H9 (cell line): ENCODE data around the gene TXNDC5. TPM values are rescaled to one million over a fixed set of nuclear protein-coding genes. Genes with fewer than 3 reads are reported as not detected.
A peak's percentile ranks its signal among the peaks of the same experiment; 100 is the strongest.
"Not testable (repeated sequence)": the region's sequence is repeated elsewhere in the genome, so short reads cannot be mapped to it uniquely, and the experiment has no call there.

ENCODE experiments used
- DNase-seq: peaks from one replicate; pipeline ENCODE4 v3.0.0-alpha.2; 2017
- H2AFZ ChIP-seq: one replicate; pipeline ENCODE4 v1.6.1; 2013; ENCODE audit warnings: mild to moderate bottlenecking, low read length, control low read depth, moderate library complexity
- H2AK5ac ChIP-seq: 2 replicates; pipeline ENCODE4 v1.6.1; 2013; ENCODE audit warnings: low read length, control low read depth, mixed read lengths; ENCODE audit not compliant: insufficient read length
- H2BK120ac ChIP-seq: one replicate; pipeline ENCODE4 v1.6.1; 2013; ENCODE audit warnings: low read depth, mild to moderate bottlenecking, low read length, control low read depth, inconsistent platforms; ENCODE audit not compliant: poor library complexity, severe bottlenecking
- H2BK12ac ChIP-seq: 2 replicates; pipeline ENCODE4 v1.6.1; 2013; ENCODE audit warnings: low read length, control low read depth, mixed read lengths, low read depth; ENCODE audit not compliant: insufficient read length
- H2BK15ac ChIP-seq: 2 replicates; pipeline ENCODE4 v1.6.1; 2013; ENCODE audit warnings: low read depth, low read length, control low read depth
- H2BK20ac ChIP-seq: one replicate; pipeline ENCODE4 v1.6.1; 2013; ENCODE audit warnings: low read depth, mild to moderate bottlenecking, low read length, control low read depth, inconsistent platforms; ENCODE audit not compliant: poor library complexity, severe bottlenecking
- H2BK5ac ChIP-seq: 2 replicates; pipeline ENCODE4 v1.6.1; 2013; ENCODE audit warnings: low read length, control low read depth, mixed read lengths; ENCODE audit not compliant: insufficient read length
- H3K14ac ChIP-seq: 2 replicates; pipeline ENCODE4 v1.6.1; 2013; ENCODE audit warnings: low read length, control low read depth; ENCODE audit not compliant: insufficient read depth
- H3K18ac ChIP-seq: 2 replicates; pipeline ENCODE4 v1.6.1; 2013; ENCODE audit warnings: low read depth, mild to moderate bottlenecking, mixed read lengths, low read length, control low read depth; ENCODE audit not compliant: insufficient read length
- H3K23ac ChIP-seq: 2 replicates; pipeline ENCODE4 v1.6.1; 2013; ENCODE audit warnings: low read length, control low read depth, mixed read lengths, low read depth; ENCODE audit not compliant: insufficient read length
- H3K23me2 ChIP-seq: 2 replicates; pipeline ENCODE4 v1.6.1; 2013; ENCODE audit warnings: low read depth, mild to moderate bottlenecking, mixed read lengths, low read length, control low read depth; ENCODE audit not compliant: insufficient read length, poor library complexity, severe bottlenecking
- H3K27ac ChIP-seq: 2 replicates; pipeline ENCODE4 v1.5.1; 2013; ENCODE audit warnings: low read length, control low read depth, mixed read lengths, low read depth; ENCODE audit not compliant: insufficient read length
- H3K27me3 ChIP-seq: 2 replicates; pipeline ENCODE4 v1.6.1; 2013; ENCODE audit warnings: low read length, control low read depth, inconsistent platforms; ENCODE audit not compliant: insufficient read depth
- H3K4ac ChIP-seq: 2 replicates; pipeline ENCODE4 v1.6.1; 2013; ENCODE audit warnings: low read depth, mild to moderate bottlenecking, control low read depth, inconsistent platforms, low read length, moderate library complexity
- H3K4me1 ChIP-seq: 2 replicates; pipeline ENCODE4 v1.6.1; 2013; ENCODE audit warnings: low read length, control low read depth, inconsistent platforms; ENCODE audit not compliant: insufficient read depth
- H3K4me2 ChIP-seq: 2 replicates; pipeline ENCODE4 v1.6.1; 2013; ENCODE audit warnings: low read length, control low read depth, mixed read lengths; ENCODE audit not compliant: insufficient read length, insufficient read depth
- H3K56ac ChIP-seq: 2 replicates; pipeline ENCODE4 v1.6.1; 2013; ENCODE audit warnings: low read depth, mild to moderate bottlenecking, mixed read lengths, low read length, control low read depth; ENCODE audit not compliant: insufficient read length
- H3K79me1 ChIP-seq: 2 replicates; pipeline ENCODE4 v1.6.1; 2013; ENCODE audit warnings: low read depth, mild to moderate bottlenecking, moderate library complexity, low read length, control low read depth, inconsistent platforms; ENCODE audit not compliant: insufficient read depth, poor library complexity, severe bottlenecking
- H3K79me2 ChIP-seq: 2 replicates; pipeline ENCODE4 v1.6.1; 2013; ENCODE audit warnings: low read length, control low read depth, inconsistent platforms; ENCODE audit not compliant: insufficient read depth
- H3K9ac ChIP-seq: 2 replicates; pipeline ENCODE4 v1.6.1; 2013; ENCODE audit warnings: low read length, control low read depth, mixed read lengths; ENCODE audit not compliant: insufficient read length; ENCODE audit errors: extremely low read depth
- H3K9me3 ChIP-seq: one replicate; pipeline ENCODE4 v1.6.1; 2013; ENCODE audit warnings: low read depth, low read length, inconsistent platforms; ENCODE audit not compliant: control insufficient read depth
- H3T11ph ChIP-seq: one replicate; pipeline ENCODE4 v1.6.1; 2013; ENCODE audit warnings: mild to moderate bottlenecking, low read length, control low read depth, inconsistent platforms
- H4K20me1 ChIP-seq: one replicate; pipeline ENCODE4 v1.6.1; 2013; ENCODE audit not compliant: control insufficient read depth, insufficient read length, insufficient read depth
- H4K5ac ChIP-seq: 2 replicates; pipeline ENCODE4 v1.6.1; 2013; ENCODE audit warnings: low read depth, mild to moderate bottlenecking, mixed read lengths, low read length, control low read depth; ENCODE audit not compliant: insufficient read length
- H4K8ac ChIP-seq: replicated peaks from 2 replicates; pipeline ENCODE4 v1.6.1; 2013; ENCODE audit warnings: low read length, control low read depth, mixed read lengths, low read depth; ENCODE audit not compliant: insufficient read length
- H4K91ac ChIP-seq: 2 replicates; pipeline ENCODE4 v1.6.1; 2013; ENCODE audit warnings: low read depth, mild to moderate bottlenecking, moderate library complexity, mixed read lengths, low read length, control low read depth; ENCODE audit not compliant: insufficient read length
- H3K27ac Mint-ChIP-seq, 3 experiments: 2 replicates in 2 of 3; 3 replicates in 1 of 3; pipeline ENCODE4 v1.8.0; 2020 to 2021; ENCODE audit warnings: mixed read lengths in 3 of 3, mild to moderate bottlenecking in 1 of 3, moderate library complexity in 1 of 3
- H3K27me3 Mint-ChIP-seq: 2 replicates; pipeline ENCODE4 v1.8.0; 2021; ENCODE audit warnings: low read depth, mild to moderate bottlenecking, moderate library complexity, mixed read lengths
- H3K36me3 Mint-ChIP-seq, 3 experiments: 2 replicates in 2 of 3; 3 replicates in 1 of 3; pipeline ENCODE4 v1.8.0; 2020 to 2021; ENCODE audit warnings: low read depth in 3 of 3, mixed read lengths in 3 of 3; ENCODE audit not compliant: insufficient read depth in 1 of 3
- H3K4me1 Mint-ChIP-seq, 2 experiments: 2 replicates each; pipeline ENCODE4 v1.8.0; 2020; ENCODE audit warnings: mixed read lengths in 2 of 2
- H3K4me3 Mint-ChIP-seq, 2 experiments: 2 replicates in 1 of 2; 3 replicates in 1 of 2; pipeline ENCODE4 v1.8.0; 2020 to 2021; ENCODE audit warnings: mild to moderate bottlenecking in 2 of 2, mixed read lengths in 2 of 2, moderate library complexity in 1 of 2
- H3K9me3 Mint-ChIP-seq, 2 experiments: 2 replicates in 1 of 2; 3 replicates in 1 of 2; pipeline ENCODE4 v1.8.0; 2020; ENCODE audit warnings: mild to moderate bottlenecking in 2 of 2, mixed read lengths in 2 of 2, moderate library complexity in 1 of 2
- CTCF ChIP-seq: fragments of 200-600 bp; sonication (generic); conservative IDR thresholded peaks from 3 replicates; pipeline ENCODE4 v1.8.0; 2021; ENCODE audit warnings: antibody characterized with exemption, mild to moderate bottlenecking
- WGBS: extraction: QIAGEN DNeasy Blood & Tissue Kit; methylation state at CpG from one replicate; pipeline ENCODE4 v1.1.7; 2013; ENCODE audit warnings: missing lambda C conversion rate, low lambda C conversion rate, mixed read lengths; ENCODE audit not compliant: insufficient read length; ENCODE audit errors: extremely low coverage; 5-methylcytosine and 5-hydroxymethylcytosine counted together
- total RNA-seq: library from RNA; stranded (reverse); gene quantifications from 2 replicates; pipeline ENCODE4 v1.2.1, GENCODE V29; 2021

TXNDC5 gene
- total RNA-seq, 1 experiment from 2014 or later: 130 TPM

DNA sequence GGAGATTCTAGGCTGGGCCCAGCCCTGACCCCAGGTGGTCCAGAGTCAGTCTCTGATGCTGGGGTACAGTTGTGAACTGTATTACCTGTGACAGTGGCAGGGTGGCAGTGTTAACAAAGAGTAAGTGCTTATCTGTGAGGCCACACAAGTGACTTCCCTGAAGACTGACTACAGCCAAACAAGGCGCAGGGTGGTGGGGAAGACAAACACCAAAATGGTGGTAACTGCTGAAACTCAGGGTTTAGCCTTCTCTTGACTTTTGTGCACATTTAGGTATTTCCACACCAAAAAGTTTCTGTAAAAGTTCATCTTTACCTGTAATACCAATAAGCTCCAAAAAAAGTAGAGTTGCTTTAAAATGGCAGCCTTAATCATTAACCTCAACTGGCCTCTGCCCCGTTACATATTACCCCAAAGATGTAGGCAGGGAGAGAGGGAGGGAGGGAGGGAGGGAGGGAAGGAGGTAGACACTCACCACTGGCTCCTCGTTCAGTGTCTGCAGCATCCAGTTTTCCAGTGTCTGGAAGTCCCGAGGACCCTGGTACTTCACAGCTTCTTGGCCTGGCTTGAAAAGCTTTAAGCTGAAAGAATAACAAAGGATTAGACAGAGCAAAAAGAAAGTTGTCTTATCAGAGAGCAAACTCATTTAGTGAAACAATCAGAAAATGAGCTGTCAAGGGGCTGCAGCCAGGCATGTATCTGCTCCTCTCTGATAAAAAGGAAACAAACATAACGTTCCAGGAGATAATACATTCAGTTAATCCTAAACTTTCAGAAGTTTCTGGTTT is 11.3 kb downstream of the TXNDC5 start:
- no peak overlapping the region for H3K27ac Mint-ChIP-seq
- H3K56ac ChIP-seq: no peak overlapping the region
- H2BK5ac ChIP-seq: no peak overlapping the region
- H3K27ac ChIP-seq: no peak overlapping the region
- H2BK15ac ChIP-seq: no peak overlapping the region
- H4K8ac ChIP-seq: no peak overlapping the region
- no peak overlapping the region for H2BK12ac ChIP-seq
- WGBS: no CpG with 5 or more reads among the region's 5 CpGs
- H2BK20ac ChIP-seq: no peak overlapping the region
- no peaks in the 10 kb centered on the region for H3K4me1 ChIP-seq
- no peaks in the 10 kb centered on the region for H3K27me3 ChIP-seq
- H4K5ac ChIP-seq: no peak overlapping the region
- DNase-seq: no peak
- H4K91ac ChIP-seq: no peak overlapping the region
- no peaks in the 10 kb centered on the region for H3K23me2 ChIP-seq
- no peak overlapping the region for H3K4ac ChIP-seq
- no peaks in the 10 kb centered on the region for H3K4me1 Mint-ChIP-seq
- H4K20me1 ChIP-seq: no peaks in the 10 kb centered on the region
- no peak overlapping the region for H3K4me3 Mint-ChIP-seq
- H3K36me3 Mint-ChIP-seq: peaks cover 43 to 94% (median 94%) of the 10 kb centered on the region in 3 experiments; a peak in 6 of 7 replicates
- H2BK120ac ChIP-seq: no peak overlapping the region
- peak; percentile 35; the same call in 2 of the 3 replicates for TF ChIP-seq CTCF
- no peak overlapping the region for H3K18ac ChIP-seq
- H2AFZ ChIP-seq: no peak overlapping the region
- H3K9me3 ChIP-seq: no peaks in the 10 kb centered on the region
- no peak overlapping the region for H3K14ac ChIP-seq
- no peak overlapping the region for H3K4me2 ChIP-seq
- no peak overlapping the region for H3T11ph ChIP-seq
- H3K79me1 ChIP-seq: no peaks in the 10 kb centered on the region
- no peaks in the 10 kb centered on the region for H3K9me3 Mint-ChIP-seq
- H3K9ac ChIP-seq: no peak overlapping the region
- no peak overlapping the region for H2AK5ac ChIP-seq
- no peaks in the 10 kb centered on the region for H3K27me3 Mint-ChIP-seq
- no peak overlapping the region for H3K23ac ChIP-seq
- H3K79me2 ChIP-seq: no peaks in the 10 kb centered on the region

DNA sequence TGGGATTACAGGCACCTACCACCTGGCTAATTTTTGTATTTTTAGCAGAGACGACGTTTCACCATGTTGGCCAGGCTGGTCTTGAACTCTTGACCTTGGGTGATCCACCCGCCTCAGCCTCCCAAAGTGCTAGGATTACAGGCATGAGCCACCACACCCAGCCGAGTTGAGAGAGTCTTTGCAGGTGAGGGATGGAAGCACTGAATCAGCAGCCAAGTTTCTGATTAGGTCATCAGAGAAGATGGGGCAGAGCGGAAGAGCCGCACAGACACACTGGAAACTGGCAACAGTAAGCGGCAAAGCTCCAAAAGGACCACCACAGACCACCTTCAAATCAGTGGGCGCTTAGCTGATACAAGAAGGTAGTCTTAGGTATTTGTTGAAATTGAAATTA is 12.4 kb downstream of the TXNDC5 start:
- H3K9me3 Mint-ChIP-seq, H4K20me1 ChIP-seq, H4K8ac ChIP-seq, H2BK5ac ChIP-seq, H3K79me1 ChIP-seq, H3K14ac ChIP-seq, H2AFZ ChIP-seq, H3K9ac ChIP-seq, DNase-seq, H2AK5ac ChIP-seq, H2BK12ac ChIP-seq, H3K56ac ChIP-seq, H3K27me3 Mint-ChIP-seq, H3K27me3 ChIP-seq, H3K23me2 ChIP-seq, H3K79me2 ChIP-seq, H3K23ac ChIP-seq, H4K5ac ChIP-seq, H3K4me3 Mint-ChIP-seq, H3K4me1 ChIP-seq, H3K4me2 ChIP-seq, H3K27ac ChIP-seq, H3K27ac Mint-ChIP-seq, H3K18ac ChIP-seq, H2BK20ac ChIP-seq, H2BK120ac ChIP-seq, H3K4me1 Mint-ChIP-seq, H4K91ac ChIP-seq, H2BK15ac ChIP-seq, H3T11ph ChIP-seq, H3K9me3 ChIP-seq, H3K4ac ChIP-seq: not testable (repeated sequence)
- WGBS: no CpG with 5 or more reads among the region's 8 CpGs
- peaks cover 52 to 95% (median 92%) of the 10 kb centered on the region in 3 experiments for H3K36me3 Mint-ChIP-seq
